ENCODE measurements around the gene FBXO42.
"Not testable (repeated sequence)": the region's sequence is repeated elsewhere in the genome, so short reads cannot be mapped to it uniquely, and the experiment has no call there.

GRCh38 chr1:16215240-16215639, 137.0 kb downstream of the FBXO42 start:
- TF ChIP-seq EP300 (IDR thresholded peaks at IDR 0.05; ENCODE audit: borderline replicate concordance in 1 of 2, low read depth in 2 of 2, low read length in 2 of 2); POLR2A (IDR thresholded peaks at IDR 0.05; ENCODE audit: control extremely low read depth in 1 of 2, low read depth in 2 of 2, low read length in 2 of 2); GABPA (IDR thresholded peaks at IDR 0.05; ENCODE audit: borderline replicate concordance, insufficient read depth, low read length); POLR2AphosphoS5 (IDR thresholded peaks at IDR 0.05; ENCODE audit: low read depth, low read length): not testable (repeated sequence)
- TF ChIP-seq, protein P1, sequence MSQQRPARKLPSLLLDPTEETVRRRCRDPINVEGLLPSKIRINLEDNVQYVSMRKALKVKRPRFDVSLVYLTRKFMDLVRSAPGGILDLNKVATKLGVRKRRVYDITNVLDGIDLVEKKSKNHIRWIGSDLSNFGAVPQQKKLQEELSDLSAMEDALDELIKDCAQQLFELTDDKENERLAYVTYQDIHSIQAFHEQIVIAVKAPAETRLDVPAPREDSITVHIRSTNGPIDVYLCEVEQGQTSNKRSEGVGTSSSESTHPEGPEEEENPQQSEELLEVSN (IDR thresholded peaks at IDR 0.05): not testable (repeated sequence)
